HEK293 (cell line): ENCODE measurements around the gene RBM34.

Experiments
- CTCF ChIA-PET: fragments of 350-600 bp; formaldehyde crosslinking; extraction: SDS; loops from one replicate; lab custom pipeline; 2021; ENCODE audit warnings: antibody characterized with exemption; lab: Yijun Ruan, JAX
- POLR2A ChIA-PET: fragments of 300-600 bp; formaldehyde crosslinking; extraction: SDS; loops from one replicate; lab custom pipeline; 2020; ENCODE audit warnings: antibody characterized with exemption, inconsistent platforms; lab: Yijun Ruan, JAX
- H3K27ac ChIP-seq: fragments of 200-500 bp; sonication (Bioruptor generic); 2 replicates; pipeline ENCODE4 v1.5.1; 2014; ENCODE audit warnings: low read depth, low read length, control low read depth, inconsistent platforms; ENCODE audit errors: extremely low read depth
- H3K36me3 ChIP-seq, 2 experiments: fragments of 200-500 bp in 1 of 2; sonication (Bioruptor generic) in 1 of 2; 1 replicate in 1 of 2; 2 replicates in 1 of 2; pipeline ENCODE4 v1.5.1; 2014 to 2017; ENCODE audit warnings: inconsistent platforms in 2 of 2, low read length in 2 of 2; ENCODE audit not compliant: control insufficient read depth in 2 of 2, insufficient read depth in 1 of 2
- H3K4me1 ChIP-seq: fragments of 200-500 bp; sonication (Bioruptor generic); 2 replicates; pipeline ENCODE4 v1.5.1; 2014; ENCODE audit warnings: mild to moderate bottlenecking, low read length, inconsistent platforms; ENCODE audit not compliant: control insufficient read depth, insufficient read depth
- H3K4me3 ChIP-seq: 2 replicates; pipeline ENCODE4 v1.5.1; 2011; ENCODE audit warnings: low read depth, mild to moderate bottlenecking, control low read depth, low read length, moderate library complexity
- H3K9me3 ChIP-seq: fragments of 200-500 bp; sonication (Bioruptor generic); 2 replicates; pipeline ENCODE4 v1.5.1; 2014; ENCODE audit warnings: low read depth, low read length, inconsistent platforms; ENCODE audit not compliant: control insufficient read depth, insufficient read depth
- BCL11A ChIP-seq: fragments of 450-650 bp; formaldehyde crosslinking; IDR thresholded peaks from 2 replicates; pipeline ENCODE4 v1.5.1; 2016; ENCODE audit warnings: low read depth, missing biosample characterization, missing genetic modification characterization
- GLIS2 ChIP-seq: fragments of 450-650 bp; formaldehyde crosslinking; IDR thresholded peaks from 2 replicates; pipeline ENCODE4 v1.5.1; 2016; ENCODE audit warnings: missing biosample characterization, missing genetic modification characterization
- KLF1 ChIP-seq: fragments of 450-650 bp; formaldehyde crosslinking; IDR thresholded peaks from 2 replicates; pipeline ENCODE4 v1.5.1; 2016; ENCODE audit warnings: missing biosample characterization, missing genetic modification characterization
- KLF17 ChIP-seq: fragments of 450-650 bp; formaldehyde crosslinking; IDR thresholded peaks from 2 replicates; pipeline ENCODE4 v1.5.1; 2016; ENCODE audit warnings: missing biosample characterization, missing genetic modification characterization
- MYNN ChIP-seq: fragments of 450-650 bp; formaldehyde crosslinking; IDR thresholded peaks from 2 replicates; pipeline ENCODE4 v1.5.1; 2016; ENCODE audit warnings: missing biosample characterization, missing genetic modification characterization, borderline replicate concordance
- OSR2 ChIP-seq: fragments of 450-650 bp; formaldehyde crosslinking; IDR thresholded peaks from 2 replicates; pipeline ENCODE4 v1.5.1; 2016; ENCODE audit warnings: missing biosample characterization, missing genetic modification characterization
- SCRT2 ChIP-seq: fragments of 450-650 bp; formaldehyde crosslinking; IDR thresholded peaks from 2 replicates; pipeline ENCODE4 v1.5.1; 2016; ENCODE audit warnings: missing biosample characterization, missing genetic modification characterization
- SP3 ChIP-seq: fragments of 450-650 bp; formaldehyde crosslinking; IDR thresholded peaks from 2 replicates; pipeline ENCODE4 v1.5.1; 2016; ENCODE audit warnings: missing biosample characterization, missing genetic modification characterization
- SP7 ChIP-seq: fragments of 450-650 bp; formaldehyde crosslinking; IDR thresholded peaks from 2 replicates; pipeline ENCODE4 v1.5.1; 2016; ENCODE audit warnings: missing biosample characterization, missing genetic modification characterization
- TCF7L2 ChIP-seq: IDR thresholded peaks from 2 replicates; pipeline ENCODE4 v1.6.1; 2011; ENCODE audit warnings: low read depth, mild to moderate bottlenecking, inconsistent platforms, low read length, moderate library complexity, borderline replicate concordance
- ZBTB44 ChIP-seq: fragments of 450-650 bp; IDR thresholded peaks from 2 replicates; pipeline ENCODE4 v1.5.1; 2018; ENCODE audit warnings: missing biosample characterization, mild to moderate bottlenecking, missing genetic modification characterization
- ZBTB7A ChIP-seq: fragments of 450-650 bp; formaldehyde crosslinking; IDR thresholded peaks from 2 replicates; pipeline ENCODE4 v1.5.1; 2016; ENCODE audit warnings: low read depth, missing biosample characterization, missing genetic modification characterization
- ZEB2 ChIP-seq: fragments of 450-650 bp; formaldehyde crosslinking; IDR thresholded peaks from 2 replicates; pipeline ENCODE4 v1.5.1; 2016; ENCODE audit warnings: missing biosample characterization, missing genetic modification characterization
- ZFP37 ChIP-seq: fragments of 450-650 bp; formaldehyde crosslinking; IDR thresholded peaks from 2 replicates; pipeline ENCODE4 v1.5.1; 2016; ENCODE audit warnings: missing biosample characterization, missing genetic modification characterization
- ZFP69B ChIP-seq: fragments of 450-650 bp; formaldehyde crosslinking; IDR thresholded peaks from 2 replicates; pipeline ENCODE4 v1.5.1; 2016; ENCODE audit warnings: missing biosample characterization, missing genetic modification characterization
- ZNF157 ChIP-seq: fragments of 450-650 bp; formaldehyde crosslinking; IDR thresholded peaks from 2 replicates; pipeline ENCODE4 v1.5.1; 2016; ENCODE audit warnings: missing biosample characterization, missing genetic modification characterization
- ZNF24 ChIP-seq: fragments of 450-650 bp; formaldehyde crosslinking; IDR thresholded peaks from 2 replicates; pipeline ENCODE4 v1.5.1; 2016; ENCODE audit warnings: missing biosample characterization, missing genetic modification characterization
- ZNF274 ChIP-seq, 2 experiments: fragments of 200-500 bp in 1 of 2; fragments of 450-650 bp in 1 of 2; sonication (Bioruptor generic) in 1 of 2; formaldehyde crosslinking in 1 of 2; IDR thresholded peaks; 2 replicates each; pipeline versions ENCODE4 v1.5.1 to v1.6.1; 2014 to 2016; ENCODE audit warnings: borderline replicate concordance in 1 of 2, inconsistent platforms in 1 of 2, low read length in 1 of 2, missing biosample characterization in 1 of 2, missing genetic modification characterization in 1 of 2
- ZNF362 ChIP-seq: fragments of 450-650 bp; formaldehyde crosslinking; IDR thresholded peaks from 2 replicates; pipeline ENCODE4 v1.5.1; 2016; ENCODE audit warnings: missing biosample characterization, missing genetic modification characterization
- ZNF391 ChIP-seq: fragments of 450-650 bp; formaldehyde crosslinking; IDR thresholded peaks from 2 replicates; pipeline ENCODE4 v1.5.1; 2016; ENCODE audit warnings: low read depth, missing biosample characterization, missing genetic modification characterization, borderline replicate concordance
- ZNF426 ChIP-seq: fragments of 450-650 bp; formaldehyde crosslinking; IDR thresholded peaks from 2 replicates; pipeline ENCODE4 v1.5.1; 2017; ENCODE audit warnings: missing biosample characterization, missing genetic modification characterization, mild to moderate bottlenecking, inconsistent platforms, moderate library complexity
- ZNF501 ChIP-seq: fragments of 450-650 bp; formaldehyde crosslinking; IDR thresholded peaks from 2 replicates; pipeline ENCODE4 v1.5.1; 2016; ENCODE audit warnings: missing biosample characterization, missing genetic modification characterization
- ZNF530 ChIP-seq: fragments of 450-650 bp; formaldehyde crosslinking; IDR thresholded peaks from 2 replicates; pipeline ENCODE4 v1.5.1; 2016; ENCODE audit warnings: low read depth, missing biosample characterization, missing genetic modification characterization
- ZNF580 ChIP-seq: fragments of 450-650 bp; formaldehyde crosslinking; IDR thresholded peaks from 2 replicates; pipeline ENCODE4 v1.5.1; 2016; ENCODE audit warnings: missing biosample characterization, missing genetic modification characterization
- ZNF830 ChIP-seq: fragments of 450-650 bp; IDR thresholded peaks from 2 replicates; pipeline ENCODE4 v1.5.0; 2018; ENCODE audit warnings: missing biosample characterization, missing genetic modification characterization, low read depth, mild to moderate bottlenecking, moderate library complexity
- ZSCAN23 ChIP-seq: fragments of 450-650 bp; formaldehyde crosslinking; IDR thresholded peaks from 2 replicates; pipeline ENCODE4 v1.5.1; 2016; ENCODE audit warnings: missing biosample characterization, missing genetic modification characterization

Gene RBM34

GRCh38 chr1:235107368-235108184 lies 53.5 kb downstream of the RBM34 start (continued):
- TF ChIP-seq ZNF830 = no peak
- no peak for TF ChIP-seq ZNF157 (tag by site-specific recombination)
- TF ChIP-seq OSR2 (tag by site-specific recombination) = no peak
- no peak for TF ChIP-seq ZNF530 (tag by site-specific recombination)
- no peak for TF ChIP-seq KLF17
- TF ChIP-seq ZNF426 (tag by site-specific recombination) = no peak
- no peak for TF ChIP-seq ZFP37 (tag by site-specific recombination)
- TF ChIP-seq MYNN (tag by site-specific recombination) = no peak

GRCh38 chr1:235106457-235106856 lies 54.6 kb downstream of the RBM34 start:
- H3K4me1 ChIP-seq = no peaks in the 10 kb centered on the region
- no peaks in the 10 kb centered on the region for H3K9me3 ChIP-seq
- POLR2A ChIA-PET = interaction anchor here (0.7 to 1.7 kb wide), 5 partner anchors 14 to 310 kb away, joined by 3 to 7 read pairs (median 6); no protein-coding TSS in a partner anchor
- peaks cover 26 to 44% of the 10 kb centered on the region in 2 experiments for H3K36me3 ChIP-seq
- no peak overlapping the region for H3K27ac ChIP-seq
- CTCF ChIA-PET = interaction anchor here (0.6 to 4.0 kb wide), 11 partner anchors 9 to 780 kb away, joined by 3 to 42 read pairs (median 4); no protein-coding TSS in a partner anchor
- TF ChIP-seq GLIS2 (no peak), ZBTB7A (tag by site-specific recombination) (no peak), ZNF362 (peak; percentile 89)
- TF ChIP-seq, all 188 proteins: peak for 1
- no peak overlapping the region for H3K4me3 ChIP-seq

GRCh38 chr1:235105051-235106043 lies 55.7 kb downstream of the RBM34 start:
- ChIA-PET POLR2A (interaction anchor here (0.6 to 1.8 kb wide), 10 partner anchors 9 to 732 kb away, joined by 3 to 10 read pairs (median 6); partner anchors contain the start of genes B3GALNT2, COA6, RBM34 and TOMM20), CTCF (interaction anchor here (0.6 to 4.0 kb wide), 32 partner anchors 8 to 1684 kb away, joined by 3 to 42 read pairs (median 4); partner anchors contain the start of gene B3GALNT2)
- Histone ChIP-seq H3K4me1 (no peaks in the 10 kb centered on the region), H3K36me3 (peaks cover 17 to 33% of the 10 kb centered on the region in 2 experiments), H3K27ac (no peak overlapping the region), H3K9me3 (no peaks in the 10 kb centered on the region), H3K4me3 (no peak overlapping the region)
- peak; percentile 65 for TF ChIP-seq SCRT2
- TF ChIP-seq ZNF274 (IDR thresholded peaks at IDR 0.05; ENCODE audit: low read length) = no peak
- TF ChIP-seq ZNF274 (tag by site-specific recombination; IDR thresholded peaks at IDR 0.05; ENCODE audit: borderline replicate concordance) = no peak
- no peak for TF ChIP-seq KLF1 (tag by site-specific recombination)
- TF ChIP-seq BCL11A (tag by site-specific recombination) = peak; percentile 36; the same call in 1 of the 2 replicates
- peak; percentile 34; the same call in 1 of the 2 replicates for TF ChIP-seq ZBTB44 (tag by site-specific recombination)
- TF ChIP-seq TCF7L2 = no peak
- 0 out of 2 replicates have a peak, but pooled peaks have one; percentile 45 for TF ChIP-seq ZNF501 (tag by site-specific recombination)
- TF ChIP-seq ZSCAN23 (tag by site-specific recombination) = peak; percentile 76; the same call in 1 of the 2 replicates
- peak; percentile 86 for TF ChIP-seq ZNF580 (tag by site-specific recombination)
- 0 out of 2 replicates have a peak, but pooled peaks have one; percentile 6 for TF ChIP-seq SP3 (tag by site-specific recombination)
- TF ChIP-seq ZNF391 (tag by site-specific recombination) = peak; percentile 36; the same call in 1 of the 2 replicates
- TF ChIP-seq ZNF24 = peak; percentile 77
- TF ChIP-seq ZEB2 = peak; percentile 12; the same call in 1 of the 2 replicates
- TF ChIP-seq ZFP69B = 0 out of 2 replicates have a peak, but pooled peaks have one; percentile 39
- TF ChIP-seq SP7 (tag by site-specific recombination) = peak; percentile 67
